GM23338 (cell line): ENCODE measurements around the gene RXFP3. TPM values are rescaled to one million over a fixed set of nuclear protein-coding genes. Genes with fewer than 3 reads are reported as not detected.

Experiments
- ATAC-seq: fragments of 200-7000 bp; cut with Tn5 transposase; 3 replicates; pipeline ENCODE4 v1.9.1; 2020
- DNase-seq: peaks from one replicate; pipeline ENCODE4 v3.0.0-alpha.2; 2015; ENCODE audit warnings: low spot score
- H2AFZ ChIP-seq: fragments of 200-600 bp; sonication (generic); 2 replicates; pipeline ENCODE4 v1.8.0; 2016; ENCODE audit warnings: antibody characterized with exemption, mild to moderate bottlenecking, moderate library complexity
- H3F3A ChIP-seq: fragments of 200-600 bp; sonication (generic); replicated peaks from 2 replicates; pipeline ENCODE4 v1.8.0; 2017; ENCODE audit warnings: antibody characterized with exemption, mixed run types, low read depth
- H3K27ac ChIP-seq: fragments of 200-600 bp; sonication (generic); 2 replicates; pipeline ENCODE4 v1.6.1; 2016; ENCODE audit warnings: low read depth
- H3K27me3 ChIP-seq: fragments of 200-600 bp; sonication (generic); 2 replicates; pipeline ENCODE4 v1.8.0; 2016; ENCODE audit warnings: mild to moderate bottlenecking, mixed run types, moderate library complexity; ENCODE audit not compliant: insufficient read depth
- H3K36me3 ChIP-seq: fragments of 200-600 bp; sonication (generic); 2 replicates; pipeline ENCODE4 v1.8.0; 2016; ENCODE audit warnings: mild to moderate bottlenecking; ENCODE audit not compliant: insufficient read depth
- H3K4me1 ChIP-seq: fragments of 200-600 bp; sonication (generic); 2 replicates; pipeline ENCODE4 v1.8.0; 2016; ENCODE audit warnings: mild to moderate bottlenecking, moderate library complexity; ENCODE audit not compliant: insufficient read depth
- H3K4me2 ChIP-seq: fragments of 200-600 bp; sonication (generic); 2 replicates; pipeline ENCODE4 v1.7.1; 2017; ENCODE audit warnings: mixed run types
- H3K4me3 ChIP-seq: fragments of 200-600 bp; sonication (generic); 2 replicates; pipeline ENCODE4 v1.6.1; 2016; ENCODE audit warnings: mixed run types
- H3K79me2 ChIP-seq: fragments of 200-600 bp; sonication (generic); replicated peaks from 2 replicates; pipeline ENCODE4 v1.8.0; 2017; ENCODE audit warnings: mild to moderate bottlenecking; ENCODE audit not compliant: insufficient read depth
- H3K9me2 ChIP-seq: fragments of 200-600 bp; sonication (generic); 2 replicates; pipeline ENCODE4 v1.8.0; 2017; ENCODE audit not compliant: insufficient read depth
- H4K20me1 ChIP-seq: fragments of 200-600 bp; sonication (generic); replicated peaks from 2 replicates; pipeline ENCODE4 v1.8.0; 2017; ENCODE audit warnings: mild to moderate bottlenecking; ENCODE audit not compliant: insufficient read depth
- H3K27ac Mint-ChIP-seq: 2 replicates; pipeline ENCODE4 v1.8.0; 2020; ENCODE audit warnings: inconsistent platforms, mild to moderate bottlenecking, moderate library complexity, mixed read lengths
- H3K27me3 Mint-ChIP-seq: 3 replicates; pipeline ENCODE4 v1.8.0; 2022; ENCODE audit warnings: low read depth, mild to moderate bottlenecking, moderate library complexity, mixed read lengths, inconsistent platforms; ENCODE audit not compliant: insufficient read depth, poor library complexity
- H3K36me3 Mint-ChIP-seq: 3 replicates; pipeline ENCODE4 v1.8.0; 2021; ENCODE audit warnings: low read depth, mild to moderate bottlenecking, inconsistent platforms, moderate library complexity, mixed read lengths
- H3K4me1 Mint-ChIP-seq: 3 replicates; pipeline ENCODE4 v1.8.0; 2020; ENCODE audit warnings: mild to moderate bottlenecking, inconsistent platforms, mixed read lengths
- H3K4me3 Mint-ChIP-seq: 3 replicates; pipeline ENCODE4 v1.8.0; 2021; ENCODE audit warnings: moderate library complexity, mild to moderate bottlenecking, inconsistent platforms, mixed read lengths
- H3K9me3 Mint-ChIP-seq: 3 replicates; pipeline ENCODE4 v1.8.0; 2020; ENCODE audit warnings: moderate library complexity, mild to moderate bottlenecking, inconsistent platforms, mixed read lengths
- ZNF331 ChIP-seq: fragments of 250-450 bp; sonication (Bioruptor Pico); IDR thresholded peaks from 2 replicates; pipeline ENCODE4 v1.5.0; 2020; ENCODE audit warnings: low read depth, mild to moderate bottlenecking, moderate library complexity
- polyA plus RNA-seq: library from polyadenylated mRNA; unstranded; fragments of >200 nt; fragmentation: Nextera tagmentation; extraction: Ambion mirVana; gene quantifications from 2 replicates; pipeline ENCODE4 v1.2.1, GENCODE V29; 2016
- total RNA-seq: library from RNA; depleted of rRNA; stranded (reverse); fragments of >200 nt; shearing (Covaris generic); gene quantifications from 2 replicates; pipeline ENCODE4 v1.2.3, GENCODE V29; 2014
- TF ChIP-seq, protein P1 (sequence below): fragments of 250-450 bp; sonication (Bioruptor Pico); IDR thresholded peaks from 2 replicates; pipeline ENCODE4 v1.5.0; 2020; ENCODE audit warnings: mild to moderate bottlenecking, moderate library complexity
- TF ChIP-seq, protein P2 (sequence below): IDR thresholded peaks from one replicate; pipeline ENCODE4 v1.6.1; 2018; ENCODE audit warnings: antibody characterized with exemption; ENCODE audit not compliant: unreplicated experiment

RXFP3 gene
- total and polyA plus RNA-seq, 2 experiments from 2014 or later, result not detected

GRCh38 chr5:33937017-33937706 lies 976 bp downstream of the RXFP3 start (continued):
- TF ChIP-seq, protein P1, sequence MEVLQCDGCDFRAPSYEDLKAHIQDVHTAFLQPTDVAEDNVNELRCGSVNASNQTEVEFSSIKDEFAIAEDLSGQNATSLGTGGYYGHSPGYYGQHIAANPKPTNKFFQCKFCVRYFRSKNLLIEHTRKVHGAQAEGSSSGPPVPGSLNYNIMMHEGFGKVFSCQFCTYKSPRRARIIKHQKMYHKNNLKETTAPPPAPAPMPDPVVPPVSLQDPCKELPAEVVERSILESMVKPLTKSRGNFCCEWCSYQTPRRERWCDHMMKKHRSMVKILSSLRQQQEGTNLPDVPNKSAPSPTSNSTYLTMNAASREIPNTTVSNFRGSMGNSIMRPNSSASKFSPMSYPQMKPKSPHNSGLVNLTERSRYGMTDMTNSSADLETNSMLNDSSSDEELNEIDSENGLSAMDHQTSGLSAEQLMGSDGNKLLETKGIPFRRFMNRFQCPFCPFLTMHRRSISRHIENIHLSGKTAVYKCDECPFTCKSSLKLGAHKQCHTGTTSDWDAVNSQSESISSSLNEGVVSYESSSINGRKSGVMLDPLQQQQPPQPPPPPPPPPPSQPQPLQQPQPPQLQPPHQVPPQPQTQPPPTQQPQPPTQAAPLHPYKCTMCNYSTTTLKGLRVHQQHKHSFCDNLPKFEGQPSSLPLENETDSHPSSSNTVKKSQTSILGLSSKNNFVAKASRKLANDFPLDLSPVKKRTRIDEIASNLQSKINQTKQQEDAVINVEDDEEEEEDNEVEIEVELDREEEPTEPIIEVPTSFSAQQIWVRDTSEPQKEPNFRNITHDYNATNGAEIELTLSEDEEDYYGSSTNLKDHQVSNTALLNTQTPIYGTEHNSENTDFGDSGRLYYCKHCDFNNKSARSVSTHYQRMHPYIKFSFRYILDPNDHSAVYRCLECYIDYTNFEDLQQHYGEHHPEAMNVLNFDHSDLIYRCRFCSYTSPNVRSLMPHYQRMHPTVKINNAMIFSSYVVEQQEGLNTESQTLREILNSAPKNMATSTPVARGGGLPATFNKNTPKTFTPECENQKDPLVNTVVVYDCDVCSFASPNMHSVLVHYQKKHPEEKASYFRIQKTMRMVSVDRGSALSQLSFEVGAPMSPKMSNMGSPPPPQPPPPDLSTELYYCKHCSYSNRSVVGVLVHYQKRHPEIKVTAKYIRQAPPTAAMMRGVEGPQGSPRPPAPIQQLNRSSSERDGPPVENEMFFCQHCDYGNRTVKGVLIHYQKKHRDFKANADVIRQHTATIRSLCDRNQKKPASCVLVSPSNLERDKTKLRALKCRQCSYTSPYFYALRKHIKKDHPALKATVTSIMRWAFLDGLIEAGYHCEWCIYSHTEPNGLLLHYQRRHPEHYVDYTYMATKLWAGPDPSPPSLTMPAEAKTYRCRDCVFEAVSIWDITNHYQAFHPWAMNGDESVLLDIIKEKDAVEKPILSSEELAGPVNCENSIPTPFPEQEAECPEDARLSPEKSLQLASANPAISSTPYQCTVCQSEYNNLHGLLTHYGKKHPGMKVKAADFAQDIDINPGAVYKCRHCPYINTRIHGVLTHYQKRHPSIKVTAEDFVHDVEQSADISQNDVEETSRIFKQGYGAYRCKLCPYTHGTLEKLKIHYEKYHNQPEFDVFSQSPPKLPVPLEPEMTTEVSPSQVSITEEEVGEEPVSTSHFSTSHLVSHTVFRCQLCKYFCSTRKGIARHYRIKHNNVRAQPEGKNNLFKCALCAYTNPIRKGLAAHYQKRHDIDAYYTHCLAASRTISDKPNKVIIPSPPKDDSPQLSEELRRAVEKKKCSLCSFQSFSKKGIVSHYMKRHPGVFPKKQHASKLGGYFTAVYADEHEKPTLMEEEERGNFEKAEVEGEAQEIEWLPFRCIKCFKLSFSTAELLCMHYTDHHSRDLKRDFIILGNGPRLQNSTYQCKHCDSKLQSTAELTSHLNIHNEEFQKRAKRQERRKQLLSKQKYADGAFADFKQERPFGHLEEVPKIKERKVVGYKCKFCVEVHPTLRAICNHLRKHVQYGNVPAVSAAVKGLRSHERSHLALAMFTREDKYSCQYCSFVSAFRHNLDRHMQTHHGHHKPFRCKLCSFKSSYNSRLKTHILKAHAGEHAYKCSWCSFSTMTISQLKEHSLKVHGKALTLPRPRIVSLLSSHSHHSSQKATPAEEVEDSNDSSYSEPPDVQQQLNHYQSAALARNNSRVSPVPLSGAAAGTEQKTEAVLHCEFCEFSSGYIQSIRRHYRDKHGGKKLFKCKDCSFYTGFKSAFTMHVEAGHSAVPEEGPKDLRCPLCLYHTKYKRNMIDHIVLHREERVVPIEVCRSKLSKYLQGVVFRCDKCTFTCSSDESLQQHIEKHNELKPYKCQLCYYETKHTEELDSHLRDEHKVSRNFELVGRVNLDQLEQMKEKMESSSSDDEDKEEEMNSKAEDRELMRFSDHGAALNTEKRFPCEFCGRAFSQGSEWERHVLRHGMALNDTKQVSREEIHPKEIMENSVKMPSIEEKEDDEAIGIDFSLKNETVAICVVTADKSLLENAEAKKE (CRISPR knock-in tag), result no peak
- no peak for TF ChIP-seq ZNF331

DNA sequence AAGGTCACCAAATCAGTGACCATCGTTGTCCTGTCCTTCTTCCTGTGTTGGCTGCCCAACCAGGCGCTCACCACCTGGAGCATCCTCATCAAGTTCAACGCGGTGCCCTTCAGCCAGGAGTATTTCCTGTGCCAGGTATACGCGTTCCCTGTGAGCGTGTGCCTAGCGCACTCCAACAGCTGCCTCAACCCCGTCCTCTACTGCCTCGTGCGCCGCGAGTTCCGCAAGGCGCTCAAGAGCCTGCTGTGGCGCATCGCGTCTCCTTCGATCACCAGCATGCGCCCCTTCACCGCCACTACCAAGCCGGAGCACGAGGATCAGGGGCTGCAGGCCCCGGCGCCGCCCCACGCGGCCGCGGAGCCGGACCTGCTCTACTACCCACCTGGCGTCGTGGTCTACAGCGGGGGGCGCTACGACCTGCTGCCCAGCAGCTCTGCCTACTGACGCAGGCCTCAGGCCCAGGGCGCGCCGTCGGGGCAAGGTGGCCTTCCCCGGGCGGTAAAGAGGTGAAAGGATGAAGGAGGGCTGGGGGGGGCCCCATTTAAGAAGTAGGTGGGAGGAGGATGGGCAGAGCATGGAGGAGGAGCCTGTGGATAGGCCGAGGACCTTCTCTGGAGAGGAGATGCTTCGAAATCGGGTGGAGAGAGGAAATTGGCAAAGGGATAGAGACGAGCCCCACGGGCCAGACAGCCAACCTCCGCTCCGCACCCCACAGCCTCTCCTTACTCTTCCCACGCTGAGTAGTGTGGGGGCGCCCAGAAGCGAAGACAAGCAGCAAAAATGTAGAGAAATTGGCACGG lies 1.7 kb downstream of the RXFP3 start:
- no peak overlapping the region for H3K27ac Mint-ChIP-seq
- no peaks in the 10 kb centered on the region for H3F3A ChIP-seq
- H3K27me3 Mint-ChIP-seq, result peaks cover 22% of the 10 kb centered on the region
- no peak overlapping the region for H3K4me3 Mint-ChIP-seq
- no peaks in the 10 kb centered on the region for H4K20me1 ChIP-seq
- no peak overlapping the region for H3K4me2 ChIP-seq
- H3K36me3 Mint-ChIP-seq, result no peaks in the 10 kb centered on the region
- no peak overlapping the region for H3K27ac ChIP-seq
- H3K27me3 ChIP-seq, result peaks cover 15% of the 10 kb centered on the region
- ATAC-seq (peak; percentile 13), DNase-seq (peak; percentile 37)
- no peaks in the 10 kb centered on the region for H3K9me3 Mint-ChIP-seq
- H2AFZ ChIP-seq, result no peak overlapping the region
- no peaks in the 10 kb centered on the region for H3K9me2 ChIP-seq
- no peaks in the 10 kb centered on the region for H3K36me3 ChIP-seq
- no peaks in the 10 kb centered on the region for H3K4me1 ChIP-seq
- H3K4me3 ChIP-seq, result no peak overlapping the region
- no peaks in the 10 kb centered on the region for H3K79me2 ChIP-seq
- peaks cover 19% of the 10 kb centered on the region for H3K4me1 Mint-ChIP-seq
- TF ChIP-seq, protein P1 (CRISPR knock-in tag), result no peak
- TF ChIP-seq, protein P2, sequence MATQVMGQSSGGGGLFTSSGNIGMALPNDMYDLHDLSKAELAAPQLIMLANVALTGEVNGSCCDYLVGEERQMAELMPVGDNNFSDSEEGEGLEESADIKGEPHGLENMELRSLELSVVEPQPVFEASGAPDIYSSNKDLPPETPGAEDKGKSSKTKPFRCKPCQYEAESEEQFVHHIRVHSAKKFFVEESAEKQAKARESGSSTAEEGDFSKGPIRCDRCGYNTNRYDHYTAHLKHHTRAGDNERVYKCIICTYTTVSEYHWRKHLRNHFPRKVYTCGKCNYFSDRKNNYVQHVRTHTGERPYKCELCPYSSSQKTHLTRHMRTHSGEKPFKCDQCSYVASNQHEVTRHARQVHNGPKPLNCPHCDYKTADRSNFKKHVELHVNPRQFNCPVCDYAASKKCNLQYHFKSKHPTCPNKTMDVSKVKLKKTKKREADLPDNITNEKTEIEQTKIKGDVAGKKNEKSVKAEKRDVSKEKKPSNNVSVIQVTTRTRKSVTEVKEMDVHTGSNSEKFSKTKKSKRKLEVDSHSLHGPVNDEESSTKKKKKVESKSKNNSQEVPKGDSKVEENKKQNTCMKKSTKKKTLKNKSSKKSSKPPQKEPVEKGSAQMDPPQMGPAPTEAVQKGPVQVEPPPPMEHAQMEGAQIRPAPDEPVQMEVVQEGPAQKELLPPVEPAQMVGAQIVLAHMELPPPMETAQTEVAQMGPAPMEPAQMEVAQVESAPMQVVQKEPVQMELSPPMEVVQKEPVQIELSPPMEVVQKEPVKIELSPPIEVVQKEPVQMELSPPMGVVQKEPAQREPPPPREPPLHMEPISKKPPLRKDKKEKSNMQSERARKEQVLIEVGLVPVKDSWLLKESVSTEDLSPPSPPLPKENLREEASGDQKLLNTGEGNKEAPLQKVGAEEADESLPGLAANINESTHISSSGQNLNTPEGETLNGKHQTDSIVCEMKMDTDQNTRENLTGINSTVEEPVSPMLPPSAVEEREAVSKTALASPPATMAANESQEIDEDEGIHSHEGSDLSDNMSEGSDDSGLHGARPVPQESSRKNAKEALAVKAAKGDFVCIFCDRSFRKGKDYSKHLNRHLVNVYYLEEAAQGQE, result peak; percentile 11
